ENCODE results near the gene ARL13B. TPM values are rescaled to one million over a fixed set of nuclear protein-coding genes. Genes with fewer than 3 reads are reported as not detected.
"Not testable (repeated sequence)": the region's sequence is repeated elsewhere in the genome, so short reads cannot be mapped to it uniquely, and the experiment has no call there.

Gene ARL13B
- total RNA-seq, 1 donor from 2014 or later: 15.6 TPM

GRCh38 chr3:93961026-93961425 lies 18.9 kb upstream of the ARL13B start:
- no peaks in the 10 kb centered on the region for H3K4me1 Mint-ChIP-seq
- peaks cover 3% of the 10 kb centered on the region for H3K9me3 Mint-ChIP-seq
- no peak overlapping the region for H3K27ac Mint-ChIP-seq (ENCODE audit: unreplicated experiment)

GRCh38 chr3:93961489-93961888 lies 18.5 kb upstream of the ARL13B start:
- DNase-seq (ENCODE audit: low read depth, low spot score): no peak
- Mint-ChIP-seq H3K9me3 (peaks cover 3% of the 10 kb centered on the region), H3K27ac (ENCODE audit: unreplicated experiment) (no peak overlapping the region), H3K4me3 (no peak overlapping the region), H3K4me1 (no peaks in the 10 kb centered on the region), H3K36me3 (ENCODE audit: low read depth) (peaks cover 16% of the 10 kb centered on the region), H3K27me3 (ENCODE audit: low read depth) (peaks cover 3% of the 10 kb centered on the region)
- TF ChIP-seq CTCF (conservative IDR thresholded peaks at IDR 0.05): no peak

More at GRCh38 chr3:93961026-93961425, 18.9 kb upstream of the ARL13B start:
- TF ChIP-seq CTCF (conservative IDR thresholded peaks at IDR 0.05): no peak
- Mint-ChIP-seq H3K36me3 (ENCODE audit: low read depth) (peaks cover 15% of the 10 kb centered on the region), H3K27me3 (ENCODE audit: low read depth) (peaks cover 4% of the 10 kb centered on the region), H3K4me3 (no peak overlapping the region)
- DNase-seq (ENCODE audit: low read depth, low spot score): no peak

- Mint-ChIP-seq H3K9me3 (peaks cover 3% of the 10 kb centered on the region), H3K27ac (ENCODE audit: unreplicated experiment) (no peak overlapping the region), H3K36me3 (ENCODE audit: low read depth) (peaks cover 18% of the 10 kb centered on the region), H3K4me3 (no peak overlapping the region), H3K27me3 (ENCODE audit: low read depth) (no peaks in the 10 kb centered on the region), H3K4me1 (no peaks in the 10 kb centered on the region)
- no peak for DNase-seq (ENCODE audit: low read depth, low spot score)
- no peak for TF ChIP-seq CTCF (conservative IDR thresholded peaks at IDR 0.05)
These were observed 17.2 kb upstream of the ARL13B start for GRCh38 chr3:93962798-93963197.

GRCh38 chr3:93965106-93965505 lies 14.8 kb upstream of the ARL13B start:
- H3K27ac Mint-ChIP-seq (ENCODE audit: unreplicated experiment); H3K9me3 Mint-ChIP-seq; H3K27me3 Mint-ChIP-seq (ENCODE audit: low read depth); H3K4me1 Mint-ChIP-seq; H3K4me3 Mint-ChIP-seq; DNase-seq (ENCODE audit: low read depth, low spot score): not testable (repeated sequence)
- H3K36me3 Mint-ChIP-seq (ENCODE audit: low read depth): peaks cover 16% of the 10 kb centered on the region

- no peak for TF ChIP-seq CTCF (conservative IDR thresholded peaks at IDR 0.05)
- no peaks in the 10 kb centered on the region for H3K27me3 Mint-ChIP-seq (ENCODE audit: low read depth)
These were observed 10.5 kb upstream of the ARL13B start for GRCh38 chr3:93969443-93969842.

GRCh38 chr3:93969997-93970396 lies 10.0 kb upstream of the ARL13B start:
- DNase-seq (ENCODE audit: low read depth, low spot score): no peak
- Mint-ChIP-seq H3K27ac (ENCODE audit: unreplicated experiment) (no peak overlapping the region), H3K9me3 (no peaks in the 10 kb centered on the region), H3K4me3 (no peak overlapping the region), H3K4me1 (peaks cover 13% of the 10 kb centered on the region), H3K27me3 (ENCODE audit: low read depth) (no peaks in the 10 kb centered on the region), H3K36me3 (ENCODE audit: low read depth) (peaks cover 9% of the 10 kb centered on the region)
- TF ChIP-seq CTCF (conservative IDR thresholded peaks at IDR 0.05): no peak

More at GRCh38 chr3:93969443-93969842, 10.5 kb upstream of the ARL13B start:
- no peak overlapping the region for H3K27ac Mint-ChIP-seq (ENCODE audit: unreplicated experiment)
- H3K9me3 Mint-ChIP-seq: peaks cover 3% of the 10 kb centered on the region
- no peak overlapping the region for H3K4me3 Mint-ChIP-seq
- H3K4me1 Mint-ChIP-seq: peaks cover 13% of the 10 kb centered on the region
- peaks cover 12% of the 10 kb centered on the region for H3K36me3 Mint-ChIP-seq (ENCODE audit: low read depth)
- no peak for DNase-seq (ENCODE audit: low read depth, low spot score)
